Esophagus (tissue), 2 donors: Measurements from ENCODE around the gene DZIP1L. TPM values are rescaled to one million over a fixed set of nuclear protein-coding genes. Genes with fewer than 3 reads are reported as not detected.
"Not testable (repeated sequence)": the region's sequence is repeated elsewhere in the genome, so short reads cannot be mapped to it uniquely, and the experiment has no call there.

Source experiments
- H3K27ac ChIP-seq, 2 donors: one replicate each; pipeline ENCODE4 v1.5.1; 2013; ENCODE audit warnings: low read depth in 2 of 2, mild to moderate bottlenecking in 2 of 2, inconsistent platforms in 1 of 2, low read length in 1 of 2, moderate library complexity in 1 of 2
- H3K27me3 ChIP-seq, 2 donors: one replicate each; pipeline ENCODE4 v1.6.1; 2013; ENCODE audit warnings: low read length in 2 of 2, control low read depth in 1 of 2, mild to moderate bottlenecking in 1 of 2; ENCODE audit not compliant: insufficient read depth in 2 of 2, control insufficient read depth in 1 of 2
- H3K36me3 ChIP-seq, 2 donors: one replicate each; pipeline ENCODE4 v1.6.1; 2013; ENCODE audit warnings: low read length in 1 of 2; ENCODE audit not compliant: control insufficient read depth in 2 of 2, insufficient read depth in 2 of 2
- H3K4me1 ChIP-seq, 2 donors: one replicate each; pipeline ENCODE4 v1.6.1; 2013; ENCODE audit warnings: low read length in 1 of 2; ENCODE audit not compliant: control insufficient read depth in 2 of 2, insufficient read depth in 2 of 2
- H3K4me3 ChIP-seq, 2 donors: one replicate each; pipeline ENCODE4 v1.5.1; 2013; ENCODE audit warnings: low read length in 2 of 2, mild to moderate bottlenecking in 2 of 2, low read depth in 1 of 2, moderate library complexity in 1 of 2
- H3K9me3 ChIP-seq, 2 donors: one replicate each; pipeline ENCODE4 v1.6.1; 2013; ENCODE audit warnings: mild to moderate bottlenecking in 2 of 2, low read depth in 1 of 2, low read length in 1 of 2, moderate library complexity in 1 of 2; ENCODE audit not compliant: control insufficient read depth in 2 of 2, insufficient read depth in 1 of 2
- WGBS, 2 donors: extraction: QIAGEN DNeasy Blood & Tissue Kit; methylation state at CpG; one replicate each; pipeline ENCODE4 v1.1.7; 2013; 5-methylcytosine and 5-hydroxymethylcytosine counted together
- polyA plus RNA-seq, 2 donors: library from polyadenylated mRNA; stranded (reverse); fragments of 200-250 nt; gene quantifications; one replicate each; pipeline ENCODE4 v1.2.3, GENCODE V29; 2013
- donor health status: healthy with polysubstance abuse.
- donor health status: Bipolar disorder and iron deficiency.

The DZIP1L gene
- 1 to 10 TPM; 2.3 to 3.9 TPM for polyA plus RNA-seq

- WGBS, 2 donors, result 1% methylated on average over 82 to 86 of the region's 86 CpGs
- Histone ChIP-seq H3K27ac (peak within 1 kb of the TSS; percentile 63 to 76), H3K27me3 (no peaks in the 10 kb centered on the region), H3K4me3 (peak within 1 kb of the TSS; percentile 51 to 54), H3K36me3 (no peaks in the 10 kb centered on the region), H3K9me3 (no peaks in the 10 kb centered on the region), H3K4me1 (peaks cover 0 to 5% of the 10 kb centered on the region in 2 donors)
Observed at GRCh38 chr3:138114988-138115971, at the start of gene DZIP1L. Gene DZIP1L (minus strand): TSS chr3:138115608. CDS start chr3:138103971, 11,637 bp downstream.

GRCh38 chr3:138165061-138165460, 49.7 kb upstream of the DZIP1L start:
- no peak overlapping the region for H3K27ac ChIP-seq
- no peaks in the 10 kb centered on the region for H3K4me1 ChIP-seq
- H3K36me3 ChIP-seq, result peaks cover 3 to 11% of the 10 kb centered on the region in 2 donors
- no peaks in the 10 kb centered on the region for H3K27me3 ChIP-seq
- no peak overlapping the region for H3K4me3 ChIP-seq
- WGBS, 2 donors, result 98 to 100% methylated on average over 2 of the region's 2 CpGs
- H3K9me3 ChIP-seq, result no peaks in the 10 kb centered on the region

GRCh38 chr3:138157743-138158142, 42.3 kb upstream of the DZIP1L start:
- WGBS, 2 donors, result 96 to 98% methylated on average over 4 of the region's 4 CpGs
- Histone ChIP-seq H3K27me3 (no peaks in the 10 kb centered on the region), H3K4me3 (no peak overlapping the region), H3K36me3 (peaks cover 3 to 5% of the 10 kb centered on the region in 2 donors), H3K9me3 (no peaks in the 10 kb centered on the region), H3K27ac (no peak overlapping the region), H3K4me1 (no peaks in the 10 kb centered on the region)

- H3K36me3 ChIP-seq, result no peaks in the 10 kb centered on the region
- H3K9me3 ChIP-seq, result no peaks in the 10 kb centered on the region
- H3K27me3 ChIP-seq, result no peaks in the 10 kb centered on the region
- H3K4me1 ChIP-seq, result no peaks in the 10 kb centered on the region
- H3K27ac ChIP-seq, result no peak overlapping the region
- no peak overlapping the region for H3K4me3 ChIP-seq
Observed at GRCh38 chr3:138154534-138154933, 39.1 kb upstream of the DZIP1L start.

GRCh38 chr3:138148503-138148902, 33.1 kb upstream of the DZIP1L start:
- WGBS, 2 donors, result 55 to 64% methylated on average over 4 of the region's 4 CpGs
- Histone ChIP-seq H3K36me3 (no peaks in the 10 kb centered on the region), H3K9me3 (no peaks in the 10 kb centered on the region), H3K27ac (no peak overlapping the region), H3K27me3 (no peaks in the 10 kb centered on the region), H3K4me3 (no peak overlapping the region), H3K4me1 (no peaks in the 10 kb centered on the region)

GRCh38 chr3:138142181-138142580, 26.8 kb upstream of the DZIP1L start:
- WGBS, 2 donors, result 90 to 93% methylated on average over 3 of the region's 3 CpGs
- not testable (repeated sequence) for H3K4me1 ChIP-seq, H3K36me3 ChIP-seq, H3K9me3 ChIP-seq, H3K4me3 ChIP-seq, H3K27me3 ChIP-seq, H3K27ac ChIP-seq

GRCh38 chr3:138140940-138141339, 25.5 kb upstream of the DZIP1L start:
- Histone ChIP-seq H3K36me3 (no peaks in the 10 kb centered on the region), H3K27me3 (no peaks in the 10 kb centered on the region), H3K27ac (no peak overlapping the region), H3K4me3 (no peak overlapping the region), H3K9me3 (no peaks in the 10 kb centered on the region), H3K4me1 (peaks cover 0 to 2% of the 10 kb centered on the region in 2 donors)

- Histone ChIP-seq H3K4me1 (peaks cover 0 to 2% of the 10 kb centered on the region in 2 donors), H3K27ac (no peak overlapping the region), H3K36me3 (no peaks in the 10 kb centered on the region), H3K4me3 (no peak overlapping the region), H3K27me3 (no peaks in the 10 kb centered on the region), H3K9me3 (no peaks in the 10 kb centered on the region)
- WGBS, 2 donors, result 39 to 43% methylated on average over 2 of the region's 2 CpGs
Observed at GRCh38 chr3:138139691-138140090, 24.3 kb upstream of the DZIP1L start.

GRCh38 chr3:138137861-138138260, 22.5 kb upstream of the DZIP1L start:
- WGBS, 2 donors, result 70 to 71% methylated on average over 2 of the region's 2 CpGs
- H3K4me1 ChIP-seq, result peaks cover 0 to 2% of the 10 kb centered on the region in 2 donors
- H3K27me3 ChIP-seq, result no peaks in the 10 kb centered on the region
- no peaks in the 10 kb centered on the region for H3K9me3 ChIP-seq
- H3K36me3 ChIP-seq, result no peaks in the 10 kb centered on the region
- H3K27ac ChIP-seq, result no peak overlapping the region
- no peak overlapping the region for H3K4me3 ChIP-seq

- 65 to 75% methylated on average over 3 of the region's 3 CpGs for WGBS, 2 donors
- Histone ChIP-seq H3K27me3 (no peaks in the 10 kb centered on the region), H3K9me3 (no peaks in the 10 kb centered on the region), H3K4me3 (no peak overlapping the region), H3K4me1 (peaks cover 0 to 2% of the 10 kb centered on the region in 2 donors), H3K36me3 (no peaks in the 10 kb centered on the region), H3K27ac (no peak overlapping the region)
Observed at GRCh38 chr3:138136201-138136600, 20.8 kb upstream of the DZIP1L start.
